IPS DF 19.7 (cell line): ENCODE data around the gene AMIGO2.
"Not testable (repeated sequence)": the region's sequence is repeated elsewhere in the genome, so short reads cannot be mapped to it uniquely, and the experiment has no call there.

Experiments
- DNase-seq: peaks from one replicate; pipeline ENCODE4 v3.0.0-alpha.2; 2013; ENCODE audit warnings: low read depth, low spot score

AMIGO2 gene

GRCh38 chr12:47073951-47074350 is 5.8 kb downstream of the AMIGO2 start:
- no peak for DNase-seq

DNA sequence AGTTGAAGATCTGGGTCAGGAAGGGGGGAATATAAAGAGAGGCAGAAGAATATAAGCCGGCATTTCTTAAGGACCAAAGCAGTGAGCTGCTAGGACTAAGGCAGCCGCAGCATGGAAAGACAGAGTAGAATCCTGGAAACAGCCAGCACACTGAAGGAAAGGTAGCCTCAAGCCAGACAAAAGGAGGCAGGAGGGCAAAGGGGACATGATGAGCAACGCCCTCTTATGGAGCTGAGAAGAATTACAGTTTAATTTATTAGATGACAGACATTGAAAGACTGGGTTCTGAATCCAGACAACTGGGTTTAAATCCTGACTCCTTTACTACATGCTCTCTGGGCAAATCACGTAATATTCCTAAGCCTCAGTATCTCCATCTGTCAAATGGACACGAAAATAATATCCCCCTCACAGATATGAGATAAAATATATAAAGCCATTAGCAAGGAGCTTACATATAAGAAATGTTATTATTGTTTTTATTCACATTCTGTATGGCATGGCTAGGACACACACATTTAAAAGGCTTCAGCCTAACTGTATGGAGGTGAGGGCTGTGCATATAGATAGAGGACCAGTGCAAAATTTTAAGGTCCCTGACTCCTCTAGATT is 8.4 kb downstream of the AMIGO2 start:
- no peak for DNase-seq

DNA sequence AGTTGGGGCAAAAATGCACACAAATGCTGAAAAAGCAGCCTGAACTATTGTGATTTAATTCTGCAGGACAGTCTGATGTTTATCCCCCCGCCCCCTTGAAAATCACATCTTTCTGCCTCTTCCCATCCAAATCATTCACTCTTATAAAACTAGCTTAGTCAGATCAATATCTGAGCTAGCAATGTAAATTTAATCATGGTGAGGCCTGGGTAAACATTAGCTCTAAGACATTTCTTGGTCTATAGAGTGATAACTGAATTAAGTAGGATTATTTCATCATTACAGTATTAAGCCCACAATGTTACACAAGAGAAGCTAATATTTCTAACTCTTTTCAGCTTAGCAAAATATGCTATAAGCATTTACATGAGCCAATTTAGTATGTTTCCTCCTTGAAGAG is 9.4 kb downstream of the AMIGO2 start:
- no peak for DNase-seq

GRCh38 chr12:47068539-47068938 is 11.2 kb downstream of the AMIGO2 start:
- DNase-seq: no peak

DNA sequence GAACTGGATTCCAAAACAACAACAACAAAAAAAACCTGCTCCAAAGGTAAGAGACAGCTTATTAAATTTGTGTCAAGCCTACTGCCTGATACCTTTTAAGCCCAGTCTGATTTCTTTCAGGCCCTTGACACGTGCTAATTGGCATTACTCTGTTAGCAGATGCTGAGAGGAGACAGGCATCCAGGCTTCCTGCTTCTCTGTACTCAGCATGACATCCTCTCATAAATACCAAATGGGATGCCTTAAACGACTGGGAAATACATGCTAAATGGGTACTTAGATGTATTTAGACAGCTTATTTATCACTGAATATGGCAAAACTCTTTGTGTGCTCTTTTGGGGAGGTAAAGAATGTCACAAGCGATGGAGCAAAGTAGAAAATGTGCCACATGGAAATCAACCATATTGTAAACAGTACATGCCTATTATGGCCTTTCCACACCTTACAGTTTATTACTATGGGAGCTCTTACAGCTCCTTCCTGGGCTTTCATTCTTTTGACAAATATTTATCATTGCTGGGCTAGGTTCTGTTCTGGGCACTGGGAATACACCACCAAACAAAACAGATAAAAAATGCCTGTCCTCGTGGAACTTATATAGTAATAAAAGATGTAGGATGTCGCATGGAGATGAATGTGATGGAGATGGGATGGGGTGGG is 11.9 kb downstream of the AMIGO2 start:
- DNase-seq: no peak

DNA sequence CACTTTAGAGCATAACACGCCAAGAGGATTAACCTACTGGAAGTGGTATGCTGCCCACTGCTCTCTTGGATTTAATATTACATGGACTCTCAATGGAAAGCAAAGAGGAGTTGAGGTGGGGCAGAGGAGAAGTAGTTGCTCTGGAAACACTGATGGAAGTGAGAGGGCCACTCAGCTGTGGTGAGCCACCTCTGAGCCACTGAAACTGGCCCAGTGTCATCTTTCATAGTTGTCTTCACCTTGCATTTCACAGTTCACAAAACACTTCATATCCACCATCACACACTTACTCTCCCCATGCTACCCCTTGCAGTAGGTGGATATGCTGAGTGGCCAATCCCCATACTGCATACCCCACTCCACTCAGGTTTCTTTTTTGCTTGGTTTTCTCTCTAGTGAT is 12.6 kb downstream of the AMIGO2 start:
- no peak for DNase-seq

- DNase-seq: no peak
Measured at GRCh38 chr12:47066278-47067025, 13.3 kb downstream of the AMIGO2 start.

- DNase-seq: no peak
Measured at GRCh38 chr12:47065546-47065945, 14.2 kb downstream of the AMIGO2 start.

DNA sequence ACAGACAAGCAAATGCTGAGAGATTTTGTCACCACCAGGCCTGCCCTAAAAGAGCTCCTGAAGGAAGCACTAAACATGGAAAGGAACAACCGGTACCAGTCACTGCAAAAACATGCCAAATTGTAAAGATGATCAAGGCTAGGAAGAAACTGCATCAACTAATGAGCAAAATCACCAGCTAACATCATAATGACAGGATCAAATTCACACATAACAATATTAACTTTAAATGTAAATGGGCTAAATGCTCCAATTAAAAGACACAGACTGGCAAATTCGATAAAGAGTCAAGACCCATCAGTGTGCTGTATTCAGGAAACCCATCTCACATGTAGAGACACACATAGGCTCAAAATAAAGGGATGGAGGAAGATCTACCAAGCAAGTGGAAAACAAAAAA is 21.1 kb downstream of the AMIGO2 start:
- not testable (repeated sequence) for DNase-seq

DNA sequence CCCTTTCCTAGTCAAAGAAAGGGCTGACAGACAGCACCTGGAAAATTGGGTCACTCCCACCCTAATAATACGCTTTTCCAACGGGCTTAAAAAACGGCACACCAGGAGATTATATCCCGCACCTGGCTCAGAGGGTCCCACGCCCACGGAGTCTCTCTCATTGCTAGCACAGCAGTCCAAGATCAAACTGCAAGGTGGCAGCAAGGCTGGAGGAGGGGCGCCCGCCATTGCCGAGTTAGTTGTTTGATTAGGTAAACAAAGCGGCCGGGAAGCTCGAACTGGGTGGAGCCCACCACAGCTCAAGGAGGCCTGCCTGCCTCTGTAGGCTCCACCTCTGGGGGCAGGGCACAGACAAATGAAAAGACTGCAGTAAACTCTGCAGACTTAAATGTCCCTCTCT is 22.8 kb downstream of the AMIGO2 start:
- not testable (repeated sequence) for DNase-seq

DNA sequence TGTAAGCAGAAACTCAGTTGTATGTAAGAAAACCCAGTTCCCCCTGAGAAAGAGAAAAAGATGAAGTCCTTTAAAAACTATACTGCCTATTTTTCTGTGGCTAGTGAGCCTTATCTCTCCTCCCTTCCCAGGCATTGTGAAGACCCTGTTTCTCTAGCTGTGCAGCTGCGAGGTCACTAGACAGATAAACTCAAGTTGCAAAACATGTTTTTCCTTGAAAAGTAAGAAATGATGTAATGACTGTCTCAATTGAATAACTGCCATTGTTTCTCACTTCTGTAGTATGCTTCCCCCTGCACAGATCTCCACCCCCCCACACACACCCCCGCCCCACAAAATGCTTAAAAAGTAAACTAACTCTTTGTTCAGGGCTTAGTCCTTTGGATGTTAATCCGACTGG is 23.9 kb downstream of the AMIGO2 start:
- not testable (repeated sequence) for DNase-seq

- no peak for DNase-seq
Measured at GRCh38 chr12:47054659-47055058, 25.1 kb downstream of the AMIGO2 start.

DNA sequence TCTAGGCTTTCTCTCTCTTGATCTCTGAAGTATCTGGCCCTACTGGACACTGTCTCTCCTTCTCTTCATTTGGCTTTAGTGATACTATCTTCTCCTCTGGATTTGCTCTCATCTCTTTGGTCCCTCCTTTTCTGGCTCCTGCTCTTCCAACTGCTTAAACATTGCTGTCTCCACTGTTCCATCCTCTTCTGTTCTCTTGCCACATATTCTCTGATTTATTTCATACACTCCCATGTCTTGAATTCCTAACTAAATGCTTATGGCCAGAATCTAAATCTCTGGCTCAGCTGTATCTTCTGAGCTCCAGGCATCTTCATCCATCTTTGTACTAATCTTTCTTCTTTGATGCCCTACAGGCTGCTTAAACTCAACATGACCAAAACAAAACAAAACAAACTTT is 25.8 kb downstream of the AMIGO2 start:
- DNase-seq: no peak

GRCh38 chr12:47052274-47052673 is 27.5 kb downstream of the AMIGO2 start:
- no peak for DNase-seq

DNA sequence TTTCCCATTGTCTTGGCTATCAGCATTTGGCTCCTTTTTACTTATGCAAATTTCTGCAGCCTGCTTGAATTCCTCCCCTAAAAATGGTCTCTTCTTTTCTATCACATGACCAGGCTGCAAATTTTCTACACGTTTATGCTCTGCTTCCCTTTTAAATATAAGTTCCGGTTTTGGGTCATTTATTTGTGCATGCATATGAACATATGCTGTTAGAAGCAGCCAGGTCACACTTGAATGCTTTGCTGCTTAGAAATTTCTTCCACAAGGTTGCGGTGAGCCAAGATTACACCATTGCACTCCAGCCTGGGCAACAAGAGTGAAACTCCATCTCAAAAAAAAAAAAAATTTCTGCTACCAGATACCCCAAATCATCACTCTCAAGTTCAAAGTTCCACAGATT is 28.5 kb downstream of the AMIGO2 start:
- not testable (repeated sequence) for DNase-seq

GRCh38 chr12:47048541-47048940 is 31.2 kb downstream of the AMIGO2 start:
- DNase-seq: no peak

- DNase-seq: no peak
Measured at GRCh38 chr12:47041327-47041726, 38.4 kb downstream of the AMIGO2 start.

DNA sequence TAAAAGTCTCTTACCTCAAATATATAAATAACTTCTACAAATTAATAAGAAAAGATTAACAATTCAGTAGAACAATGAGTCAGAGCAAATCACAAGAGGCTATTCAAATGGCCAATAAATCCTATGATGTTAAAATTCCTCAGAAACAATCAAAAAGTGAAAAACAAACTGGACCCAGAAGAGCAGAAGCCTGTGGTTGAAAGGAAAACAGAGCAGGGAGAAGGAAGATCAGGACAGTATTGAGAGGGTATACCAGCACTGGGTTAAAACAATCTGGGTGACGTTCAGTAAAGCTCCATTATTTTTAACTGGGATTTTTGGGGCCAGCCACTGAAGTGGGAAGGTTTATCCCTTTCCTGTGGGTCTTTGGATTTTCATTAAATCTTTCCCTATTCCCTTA is 40.0 kb downstream of the AMIGO2 start:
- DNase-seq: no peak

DNA sequence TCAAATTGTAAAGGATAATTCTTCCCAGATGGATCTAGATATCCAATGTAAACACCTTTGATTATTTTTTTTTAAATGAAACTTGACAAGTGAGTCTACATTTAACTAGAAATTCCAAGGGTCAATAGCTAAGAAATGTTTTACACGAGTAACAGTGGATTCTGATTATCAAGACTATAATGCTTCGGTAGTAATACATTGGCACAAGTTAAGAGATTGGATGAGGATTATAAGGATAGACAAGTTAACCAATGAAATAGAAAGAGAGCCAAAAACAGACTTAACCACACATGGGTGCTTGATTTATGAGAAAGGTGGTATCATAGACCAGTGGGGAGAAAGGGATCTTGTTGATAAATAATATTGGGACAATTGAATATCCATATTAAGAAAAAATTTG is 40.7 kb downstream of the AMIGO2 start:
- DNase-seq: no peak

DNA sequence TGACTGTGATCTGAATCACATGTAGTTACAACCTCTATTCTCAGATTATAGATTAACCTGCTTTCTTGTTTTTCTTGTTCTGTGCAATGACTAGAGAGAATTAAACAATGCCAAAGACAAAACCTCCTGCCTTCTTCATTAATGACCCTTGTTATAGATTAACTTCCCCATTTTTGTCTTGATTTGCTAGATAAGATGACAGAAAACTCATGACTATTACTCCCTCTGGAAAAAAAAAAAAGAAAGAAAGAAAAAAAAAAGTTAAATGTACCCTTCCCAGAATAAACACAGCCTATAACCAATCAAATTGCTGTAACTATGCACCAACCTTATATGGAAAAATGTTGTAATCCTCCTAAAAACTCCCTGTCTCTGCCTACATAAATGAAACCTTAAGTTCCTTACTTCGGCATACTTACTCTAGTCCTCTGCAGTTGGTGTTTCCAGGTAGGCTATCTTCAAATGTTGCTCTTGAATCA is 41.5 kb downstream of the AMIGO2 start:
- no peak for DNase-seq

GRCh38 chr12:47035484-47035883 is 44.3 kb downstream of the AMIGO2 start:
- no peak for DNase-seq

- DNase-seq: no peak
Measured at GRCh38 chr12:47034661-47035060, 45.1 kb downstream of the AMIGO2 start.
